Ascending aorta (tissue), 2 donors: ENCODE data around the gene PTCRA. TPM values are rescaled to one million over a fixed set of nuclear protein-coding genes. Genes with fewer than 3 reads are reported as not detected.
A peak's percentile ranks its signal among the peaks of the same experiment; 100 is the strongest.

ENCODE experiments used
- DNase-seq, 2 donors: peaks; one replicate each; pipeline ENCODE4 v3.0.0-alpha.2; 2019; ENCODE audit warnings: low spot score in 2 of 2
- H3K27ac ChIP-seq, 2 donors: fragments of 200-600 bp; sonication (generic); one replicate each; pipeline ENCODE4 v1.5.1; 2016 to 2017; ENCODE audit warnings: mild to moderate bottlenecking in 1 of 2
- H3K27me3 ChIP-seq: fragments of 200-600 bp; sonication (generic); one replicate; pipeline ENCODE4 v1.5.1; 2017
- H3K36me3 ChIP-seq, 2 donors: fragments of 200-600 bp; sonication (generic); one replicate each; pipeline ENCODE4 v1.5.1; 2016
- H3K4me1 ChIP-seq, 2 donors: fragments of 200-600 bp; sonication (generic); one replicate each; pipeline ENCODE4 v1.5.1; 2016 to 2017; ENCODE audit warnings: mild to moderate bottlenecking in 1 of 2
- H3K4me3 ChIP-seq, 2 donors: fragments of 200-600 bp; sonication (generic); one replicate each; pipeline ENCODE4 v1.5.1; 2016 to 2017; ENCODE audit warnings: mild to moderate bottlenecking in 1 of 2
- H3K9me3 ChIP-seq, 2 donors: fragments of 200-600 bp; sonication (generic); one replicate each; pipeline ENCODE4 v1.5.1; 2016
- intact Hi-C: fragments of 100-400 bp; cut with DNase I; formaldehyde crosslinking; loops from one replicate; pipeline ENCODE4 v1.15.1; 2023
- total RNA-seq: library from RNA; depleted of rRNA; stranded (reverse); fragments of >200 nt; gene quantifications from one replicate; pipeline ENCODE4 v1.1.0, GENCODE V29; 2016
- TF ChIP-seq, protein P1 (sequence below), 3 experiments: fragments of 200-600 bp in 2 of 3; fragments of 450-650 bp in 1 of 3; sonication (generic) in 2 of 3; IDR thresholded peaks; one replicate each; pipeline ENCODE4 v1.5.1; 2016 to 2019; ENCODE audit warnings: antibody characterized with exemption in 3 of 3, mild to moderate bottlenecking in 1 of 3, moderate library complexity in 1 of 3

The PTCRA gene, protein sequence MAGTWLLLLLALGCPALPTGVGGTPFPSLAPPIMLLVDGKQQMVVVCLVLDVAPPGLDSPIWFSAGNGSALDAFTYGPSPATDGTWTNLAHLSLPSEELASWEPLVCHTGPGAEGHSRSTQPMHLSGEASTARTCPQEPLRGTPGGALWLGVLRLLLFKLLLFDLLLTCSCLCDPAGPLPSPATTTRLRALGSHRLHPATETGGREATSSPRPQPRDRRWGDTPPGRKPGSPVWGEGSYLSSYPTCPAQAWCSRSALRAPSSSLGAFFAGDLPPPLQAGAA
- not detected for total RNA-seq

GRCh38 chr6:42915732-42916131, at the start of gene PTCRA:
PTCRA (plus strand) TSS chr6:42916053; CDS start chr6:42916070, 17 bp downstream.
- Histone ChIP-seq H3K36me3 (no peaks in the 10 kb centered on the region), H3K4me1 (peaks cover 0 to 7% of the 10 kb centered on the region in 2 donors), H3K9me3 (no peaks in the 10 kb centered on the region), H3K27ac (no peak within 1 kb of the TSS), H3K4me3 (no peak within 1 kb of the TSS), H3K27me3 (peaks cover 6% of the 10 kb centered on the region)
- intact Hi-C loops = no loop called here
- no peak for DNase-seq
- TF ChIP-seq, protein P1, sequence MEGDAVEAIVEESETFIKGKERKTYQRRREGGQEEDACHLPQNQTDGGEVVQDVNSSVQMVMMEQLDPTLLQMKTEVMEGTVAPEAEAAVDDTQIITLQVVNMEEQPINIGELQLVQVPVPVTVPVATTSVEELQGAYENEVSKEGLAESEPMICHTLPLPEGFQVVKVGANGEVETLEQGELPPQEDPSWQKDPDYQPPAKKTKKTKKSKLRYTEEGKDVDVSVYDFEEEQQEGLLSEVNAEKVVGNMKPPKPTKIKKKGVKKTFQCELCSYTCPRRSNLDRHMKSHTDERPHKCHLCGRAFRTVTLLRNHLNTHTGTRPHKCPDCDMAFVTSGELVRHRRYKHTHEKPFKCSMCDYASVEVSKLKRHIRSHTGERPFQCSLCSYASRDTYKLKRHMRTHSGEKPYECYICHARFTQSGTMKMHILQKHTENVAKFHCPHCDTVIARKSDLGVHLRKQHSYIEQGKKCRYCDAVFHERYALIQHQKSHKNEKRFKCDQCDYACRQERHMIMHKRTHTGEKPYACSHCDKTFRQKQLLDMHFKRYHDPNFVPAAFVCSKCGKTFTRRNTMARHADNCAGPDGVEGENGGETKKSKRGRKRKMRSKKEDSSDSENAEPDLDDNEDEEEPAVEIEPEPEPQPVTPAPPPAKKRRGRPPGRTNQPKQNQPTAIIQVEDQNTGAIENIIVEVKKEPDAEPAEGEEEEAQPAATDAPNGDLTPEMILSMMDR (IDR thresholded peaks at IDR 0.05) = no peak

- Histone ChIP-seq H3K27me3 (no peaks in the 10 kb centered on the region), H3K4me3 (no peak overlapping the region), H3K36me3 (peaks cover 6 to 30% of the 10 kb centered on the region in 2 donors), H3K9me3 (no peaks in the 10 kb centered on the region), H3K4me1 (peaks cover 0 to under 1% of the 10 kb centered on the region in 2 donors), H3K27ac (no peak overlapping the region)
- TF ChIP-seq, protein P1 (IDR thresholded peaks at IDR 0.05) = no peak
- intact Hi-C loops = no loop called here
- DNase-seq = no peak
These were observed 45.5 kb upstream of the PTCRA start for GRCh38 chr6:42870145-42870936.

DNA sequence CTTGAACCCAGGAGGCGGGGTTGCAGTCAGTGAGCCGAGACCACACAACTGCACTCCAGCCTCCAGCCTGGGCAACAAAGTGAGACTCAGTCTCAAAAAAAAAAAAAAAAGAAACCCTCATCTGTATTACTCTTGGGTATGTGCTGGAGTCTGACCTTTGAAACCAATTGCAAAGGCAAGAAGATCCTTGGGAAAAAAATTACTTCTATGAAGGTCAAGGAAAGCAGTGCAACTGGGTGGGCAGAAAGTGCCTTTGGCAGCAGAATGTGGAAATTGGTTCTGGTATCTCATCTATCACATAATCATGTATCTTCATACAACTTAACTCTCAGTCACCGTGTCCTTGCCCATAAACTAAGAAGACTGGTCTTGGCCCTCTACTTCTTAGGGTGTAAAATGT, 44.1 kb upstream of the PTCRA start:
- TF ChIP-seq, protein P1 (IDR thresholded peaks at IDR 0.05) = no peak
- Histone ChIP-seq H3K4me3 (no peak overlapping the region), H3K27ac (no peak overlapping the region), H3K9me3 (no peaks in the 10 kb centered on the region), H3K36me3 (peaks cover 4 to 19% of the 10 kb centered on the region in 2 donors), H3K27me3 (no peaks in the 10 kb centered on the region), H3K4me1 (peaks cover 0 to under 1% of the 10 kb centered on the region in 2 donors)
- intact Hi-C loops = no loop called here
- DNase-seq = no peak

- Histone ChIP-seq H3K4me1 (peaks cover 5 to 6% of the 10 kb centered on the region in 2 donors), H3K9me3 (no peaks in the 10 kb centered on the region), H3K4me3 (no peak overlapping the region), H3K27ac (no peak overlapping the region), H3K36me3 (peaks cover 0 to 10% of the 10 kb centered on the region in 2 donors), H3K27me3 (no peaks in the 10 kb centered on the region)
- TF ChIP-seq, protein P1 (IDR thresholded peaks at IDR 0.05) = no peak
- DNase-seq = no peak
- intact Hi-C loops = no loop called here
These were observed 42.5 kb upstream of the PTCRA start for GRCh38 chr6:42873313-42873712.

GRCh38 chr6:42877695-42878094, 38.2 kb upstream of the PTCRA start:
- peak overlapping the region; percentile 54 to 56 for H3K27ac ChIP-seq
- no peaks in the 10 kb centered on the region for H3K27me3 ChIP-seq
- intact Hi-C loops = loop anchor here (1.0 to 5.0 kb wide), 4 partner anchors 95 to 216 kb away; partner anchors contain the start of genes BICRAL and TBCC
- peaks cover 5 to 18% of the 10 kb centered on the region in 2 donors for H3K4me1 ChIP-seq
- peaks cover 9 to 11% of the 10 kb centered on the region in 2 donors for H3K36me3 ChIP-seq
- TF ChIP-seq, protein P1 (IDR thresholded peaks at IDR 0.05) = no peak
- H3K4me3 ChIP-seq = no peak overlapping the region
- no peak for DNase-seq
- no peaks in the 10 kb centered on the region for H3K9me3 ChIP-seq
